ENCODE measurements around the gene DPP4. TPM values are rescaled to one million over a fixed set of nuclear protein-coding genes. Genes with fewer than 3 reads are reported as not detected.

DPP4 gene
- total RNA-seq, 1 donor from 2014 or later: 15.2 TPM

- peak; percentile 83 for DNase-seq (ENCODE audit: low spot score)
- ATAC-seq: peak; percentile 91
These were observed 51.6 kb downstream of the DPP4 start for GRCh38 chr2:162022290-162022945.

- ATAC-seq (no peak), DNase-seq (ENCODE audit: low spot score) (no peak)
These were observed 52.4 kb downstream of the DPP4 start for GRCh38 chr2:162021516-162022058.

GRCh38 chr2:162018530-162018929 is 55.5 kb downstream of the DPP4 start:
- ATAC-seq: no peak
- no peak for DNase-seq (ENCODE audit: low spot score)

GRCh38 chr2:162017233-162017632 is 56.8 kb downstream of the DPP4 start:
- DNase-seq (ENCODE audit: low spot score) (no peak), ATAC-seq (no peak)

GRCh38 chr2:162016080-162016479 is 57.9 kb downstream of the DPP4 start:
- DNase-seq (ENCODE audit: low spot score) (no peak), ATAC-seq (no peak)

GRCh38 chr2:162014751-162015150 is 59.3 kb downstream of the DPP4 start:
- DNase-seq (ENCODE audit: low spot score): no peak
- ATAC-seq: no peak

GRCh38 chr2:162013514-162014475 is 60.2 kb downstream of the DPP4 start:
- DNase-seq (ENCODE audit: low spot score) (no peak), ATAC-seq (no peak)

GRCh38 chr2:162012565-162013058 is 61.4 kb downstream of the DPP4 start:
- ATAC-seq: no peak
- DNase-seq (ENCODE audit: low spot score): no peak

- ATAC-seq: no peak
- DNase-seq (ENCODE audit: low spot score): no peak
These were observed 62.1 kb downstream of the DPP4 start for GRCh38 chr2:162011706-162012564.

- ATAC-seq (no peak), DNase-seq (ENCODE audit: low spot score) (no peak)
These were observed 64.5 kb downstream of the DPP4 start for GRCh38 chr2:162009543-162009942.

GRCh38 chr2:162007447-162008040 is 66.5 kb downstream of the DPP4 start:
- DNase-seq (ENCODE audit: low spot score): no peak
- peak; percentile 34 for ATAC-seq

GRCh38 chr2:162006337-162006736 is 67.7 kb downstream of the DPP4 start:
- DNase-seq (ENCODE audit: low spot score) (no peak), ATAC-seq (no peak)

- no peak for DNase-seq (ENCODE audit: low spot score)
- no peak for ATAC-seq
These were observed 70.0 kb downstream of the DPP4 start for GRCh38 chr2:162004031-162004430.

GRCh38 chr2:162002623-162003235 is 71.3 kb downstream of the DPP4 start:
- no peak for DNase-seq (ENCODE audit: low spot score)
- no peak for ATAC-seq

- DNase-seq (ENCODE audit: low spot score) (no peak), ATAC-seq (no peak)
These were observed 73.6 kb downstream of the DPP4 start for GRCh38 chr2:162000431-162000830.

- ATAC-seq: no peak
- no peak for DNase-seq (ENCODE audit: low spot score)
These were observed 74.7 kb downstream of the DPP4 start for GRCh38 chr2:161999321-161999720.

- no peak for DNase-seq (ENCODE audit: low spot score)
- ATAC-seq: no peak
These were observed 75.2 kb downstream of the DPP4 start for GRCh38 chr2:161998857-161999256.

- ATAC-seq (no peak), DNase-seq (ENCODE audit: low spot score) (no peak)
These were observed 76.0 kb downstream of the DPP4 start for GRCh38 chr2:161997916-161998471.

- ATAC-seq: peak; percentile 43
- DNase-seq (ENCODE audit: low spot score): no peak
These were observed 78.4 kb downstream of the DPP4 start for GRCh38 chr2:161995553-161996016.
